GM10847 (cell line): ENCODE measurements around the gene ASB10.

Experiments
- POLR2A ChIP-seq: IDR thresholded peaks from 2 replicates; pipeline ENCODE4 v1.6.1; 2011; ENCODE audit not compliant: insufficient read length; ENCODE audit errors: extremely low read depth

Gene ASB10

GRCh38 chr7:151179946-151180345 is 7.1 kb downstream of the ASB10 start:
- TF ChIP-seq POLR2A = no peak

GRCh38 chr7:151179287-151179860 is 7.7 kb downstream of the ASB10 start:
- TF ChIP-seq POLR2A = no peak

- TF ChIP-seq POLR2A = no peak
Measured at GRCh38 chr7:151178831-151179230, 8.2 kb downstream of the ASB10 start.

GRCh38 chr7:151178236-151178635 is 8.8 kb downstream of the ASB10 start:
- no peak for TF ChIP-seq POLR2A

GRCh38 chr7:151177310-151177709 is 9.7 kb downstream of the ASB10 start:
- TF ChIP-seq POLR2A = no peak

- no peak for TF ChIP-seq POLR2A
Measured at GRCh38 chr7:151176401-151176800, 10.6 kb downstream of the ASB10 start.

GRCh38 chr7:151175793-151176311 is 11.2 kb downstream of the ASB10 start:
- no peak for TF ChIP-seq POLR2A

- TF ChIP-seq POLR2A = no peak
Measured at GRCh38 chr7:151175047-151175792, 11.8 kb downstream of the ASB10 start.

GRCh38 chr7:151174246-151175046 is 12.6 kb downstream of the ASB10 start:
- TF ChIP-seq POLR2A = no peak

- no peak for TF ChIP-seq POLR2A
Measured at GRCh38 chr7:151173386-151174245, 13.4 kb downstream of the ASB10 start.

- TF ChIP-seq POLR2A = no peak
Measured at GRCh38 chr7:151172273-151173141, 14.5 kb downstream of the ASB10 start.

GRCh38 chr7:151168787-151169162 is 18.3 kb downstream of the ASB10 start:
- no peak for TF ChIP-seq POLR2A

GRCh38 chr7:151168003-151168786 is 18.9 kb downstream of the ASB10 start:
- TF ChIP-seq POLR2A = no peak

GRCh38 chr7:151167197-151167961 is 19.7 kb downstream of the ASB10 start, which contains the start of gene GBX1:
Gene GBX1, minus strand, starts transcription at chr7:151167694. Its CDS starts 146 bp downstream, at chr7:151167548.
- TF ChIP-seq POLR2A = no peak
